NCI-H146 treated with DMSO at 0.1 percent for 48 hours (cell line): ENCODE measurements around the gene RXFP4.

Source experiments
- DNase-seq: peaks from one replicate; lab custom pipeline; 2025; ENCODE audit not compliant: unreplicated experiment; lab: John Stamatoyannopoulos, UW

Gene RXFP4

GRCh38 chr1:155954645-155955044, 13.2 kb downstream of the RXFP4 start:
- DNase-seq, result no peak

- no peak for DNase-seq
These were observed 16.0 kb downstream of the RXFP4 start for GRCh38 chr1:155957411-155957915.

GRCh38 chr1:155960081-155960745, 18.8 kb downstream of the RXFP4 start:
- no peak for DNase-seq

- no peak for DNase-seq
These were observed 20.5 kb downstream of the RXFP4 start for GRCh38 chr1:155961937-155962336.

- no peak for DNase-seq
These were observed 21.3 kb downstream of the RXFP4 start for GRCh38 chr1:155962599-155963211.

GRCh38 chr1:155964193-155964592, 22.8 kb downstream of the RXFP4 start:
- DNase-seq, result no peak

GRCh38 chr1:155966135-155966534, 24.7 kb downstream of the RXFP4 start:
- DNase-seq, result no peak

GRCh38 chr1:155966750-155967149, 25.3 kb downstream of the RXFP4 start:
- DNase-seq, result no peak

- no peak for DNase-seq
These were observed 26.1 kb downstream of the RXFP4 start for GRCh38 chr1:155967341-155968050.

- no peak for DNase-seq
These were observed 26.6 kb downstream of the RXFP4 start for GRCh38 chr1:155968051-155968400.

GRCh38 chr1:155968670-155969069, 27.2 kb downstream of the RXFP4 start:
- DNase-seq, result no peak

GRCh38 chr1:155969377-155969791, 27.9 kb downstream of the RXFP4 start:
- DNase-seq, result no peak

GRCh38 chr1:155970531-155971167, 29.2 kb downstream of the RXFP4 start:
- DNase-seq, result no peak

- no peak for DNase-seq
These were observed 30.7 kb downstream of the RXFP4 start for GRCh38 chr1:155971910-155972809.

- DNase-seq, result no peak
These were observed 32.3 kb downstream of the RXFP4 start for GRCh38 chr1:155973723-155974122.

- no peak for DNase-seq
These were observed 33.0 kb downstream of the RXFP4 start for GRCh38 chr1:155974208-155975115.

- DNase-seq, result no peak
These were observed 34.1 kb downstream of the RXFP4 start for GRCh38 chr1:155975375-155976061.

GRCh38 chr1:155976062-155976912, 34.8 kb downstream of the RXFP4 start:
- no peak for DNase-seq
